H1 (cell line): ENCODE measurements around the gene COX19. TPM values are rescaled to one million over a fixed set of nuclear protein-coding genes. Genes with fewer than 3 reads are reported as not detected.

Experiments used
- ASH2L ChIP-seq: fragments of 200-600, 300-600 bp; sonication (generic); IDR thresholded peaks from one replicate; pipeline ENCODE4 v1.7.1; 2017; ENCODE audit warnings: low read length
- CHD1 ChIP-seq: IDR thresholded peaks from 2 replicates; pipeline ENCODE4 v1.6.1; 2012; ENCODE audit warnings: low read depth, low read length, improper control_type of control experiment
- CHD2 ChIP-seq: IDR thresholded peaks from 2 replicates; pipeline ENCODE4 v1.6.1; 2012; ENCODE audit warnings: low read length, improper control_type of control experiment
- PHF8 ChIP-seq: fragments of 200-600 bp; sonication (generic); conservative IDR thresholded peaks from 2 replicates; pipeline ENCODE4 v1.7.1; 2012; ENCODE audit warnings: low read depth, mild to moderate bottlenecking, inconsistent platforms, low read length, moderate library complexity
- TCF12 ChIP-seq: IDR thresholded peaks from 2 replicates; pipeline ENCODE4 v1.6.1; 2011; ENCODE audit warnings: low read depth, mild to moderate bottlenecking, low read length
- ZNF274 ChIP-seq: IDR thresholded peaks from 2 replicates; pipeline ENCODE4 v1.7.0; 2012; ENCODE audit warnings: low read length, borderline replicate concordance; ENCODE audit errors: extremely low read depth
- polyA plus RNA-seq, 7 experiments: library from polyadenylated mRNA; depleted of rRNA in 3 of 7; stranded (reverse) in 5 of 7; unstranded in 2 of 7; fragments of >200 nt in 5 of 7; fragments of 200-250 nt in 2 of 7; gene quantifications; 1 replicate in 5 of 7; 2 replicates in 1 of 7; 4 replicates in 1 of 7; pipeline versions ENCODE4 v1.2.1 to v1.2.3, GENCODE V29; 2011 to 2013; ENCODE audit warnings: missing spikeins in 2 of 7, mixed read lengths in 2 of 7
- total RNA-seq: library from RNA; stranded (reverse); fragmentation: NEBNext Ultra II Directional; extraction: Animal tissue kit (Norgen Biotek cat#: 25700); gene quantifications from 2 replicates; pipeline ENCODE4 v1.2.1, GENCODE V29; 2021
- TF ChIP-seq, protein P1 (sequence below): fragments of 300-600 bp; sonication (generic); IDR thresholded peaks from 2 replicates; pipeline ENCODE4 v1.7.1; 2012; ENCODE audit warnings: low read length, moderate library complexity, mild to moderate bottlenecking, inconsistent platforms; ENCODE audit not compliant: insufficient replicate concordance
- TF ChIP-seq, protein P2 (sequence below): IDR thresholded peaks from 2 replicates; pipeline ENCODE4 v1.6.1; 2012; ENCODE audit warnings: inconsistent platforms

The COX19 gene
- total and polyA plus RNA-seq, 2 of the 8 experiments (the other 6 are each of a cell fraction or from before 2014, with no cell fraction given), result 3.9 to 7.9 TPM

DNA sequence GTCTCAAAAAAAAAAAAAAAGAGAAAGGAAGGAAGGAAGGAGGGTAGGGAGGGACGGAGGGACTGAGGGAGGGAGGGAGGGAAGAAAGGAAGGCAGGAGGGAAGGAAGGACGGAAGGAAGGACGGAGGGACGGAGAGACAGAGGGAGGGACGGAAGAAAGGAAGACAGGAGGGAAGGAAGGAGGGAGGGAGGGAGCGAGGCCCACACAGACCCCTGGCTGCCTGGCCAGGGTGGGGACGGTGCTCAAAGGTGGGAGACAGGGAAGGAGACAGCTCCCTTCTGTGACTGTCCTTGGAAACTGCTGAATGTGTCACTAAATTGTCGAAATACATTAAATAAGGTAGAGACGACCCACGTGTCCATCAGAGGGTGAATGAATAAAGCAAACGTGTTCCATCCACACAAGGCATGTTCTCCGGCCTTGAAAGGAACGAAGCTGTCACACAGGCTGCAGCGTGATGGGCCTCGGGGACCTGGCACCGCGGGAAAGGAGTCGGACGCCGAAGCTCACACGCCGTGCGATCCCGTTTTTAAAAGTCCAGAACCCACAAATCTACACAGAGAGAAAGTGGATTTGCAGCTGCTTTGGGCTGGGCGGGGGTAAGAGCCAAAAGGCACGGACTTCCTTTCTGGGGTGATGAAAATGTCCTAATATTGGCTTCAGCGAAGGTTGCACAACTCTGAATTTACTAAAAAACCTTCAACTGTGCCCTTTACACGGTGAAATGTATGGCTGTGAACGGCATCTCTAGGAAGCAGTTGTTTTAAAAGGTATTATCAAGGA is 44.2 kb downstream of the COX19 start (continued):
- TF ChIP-seq, protein P1, sequence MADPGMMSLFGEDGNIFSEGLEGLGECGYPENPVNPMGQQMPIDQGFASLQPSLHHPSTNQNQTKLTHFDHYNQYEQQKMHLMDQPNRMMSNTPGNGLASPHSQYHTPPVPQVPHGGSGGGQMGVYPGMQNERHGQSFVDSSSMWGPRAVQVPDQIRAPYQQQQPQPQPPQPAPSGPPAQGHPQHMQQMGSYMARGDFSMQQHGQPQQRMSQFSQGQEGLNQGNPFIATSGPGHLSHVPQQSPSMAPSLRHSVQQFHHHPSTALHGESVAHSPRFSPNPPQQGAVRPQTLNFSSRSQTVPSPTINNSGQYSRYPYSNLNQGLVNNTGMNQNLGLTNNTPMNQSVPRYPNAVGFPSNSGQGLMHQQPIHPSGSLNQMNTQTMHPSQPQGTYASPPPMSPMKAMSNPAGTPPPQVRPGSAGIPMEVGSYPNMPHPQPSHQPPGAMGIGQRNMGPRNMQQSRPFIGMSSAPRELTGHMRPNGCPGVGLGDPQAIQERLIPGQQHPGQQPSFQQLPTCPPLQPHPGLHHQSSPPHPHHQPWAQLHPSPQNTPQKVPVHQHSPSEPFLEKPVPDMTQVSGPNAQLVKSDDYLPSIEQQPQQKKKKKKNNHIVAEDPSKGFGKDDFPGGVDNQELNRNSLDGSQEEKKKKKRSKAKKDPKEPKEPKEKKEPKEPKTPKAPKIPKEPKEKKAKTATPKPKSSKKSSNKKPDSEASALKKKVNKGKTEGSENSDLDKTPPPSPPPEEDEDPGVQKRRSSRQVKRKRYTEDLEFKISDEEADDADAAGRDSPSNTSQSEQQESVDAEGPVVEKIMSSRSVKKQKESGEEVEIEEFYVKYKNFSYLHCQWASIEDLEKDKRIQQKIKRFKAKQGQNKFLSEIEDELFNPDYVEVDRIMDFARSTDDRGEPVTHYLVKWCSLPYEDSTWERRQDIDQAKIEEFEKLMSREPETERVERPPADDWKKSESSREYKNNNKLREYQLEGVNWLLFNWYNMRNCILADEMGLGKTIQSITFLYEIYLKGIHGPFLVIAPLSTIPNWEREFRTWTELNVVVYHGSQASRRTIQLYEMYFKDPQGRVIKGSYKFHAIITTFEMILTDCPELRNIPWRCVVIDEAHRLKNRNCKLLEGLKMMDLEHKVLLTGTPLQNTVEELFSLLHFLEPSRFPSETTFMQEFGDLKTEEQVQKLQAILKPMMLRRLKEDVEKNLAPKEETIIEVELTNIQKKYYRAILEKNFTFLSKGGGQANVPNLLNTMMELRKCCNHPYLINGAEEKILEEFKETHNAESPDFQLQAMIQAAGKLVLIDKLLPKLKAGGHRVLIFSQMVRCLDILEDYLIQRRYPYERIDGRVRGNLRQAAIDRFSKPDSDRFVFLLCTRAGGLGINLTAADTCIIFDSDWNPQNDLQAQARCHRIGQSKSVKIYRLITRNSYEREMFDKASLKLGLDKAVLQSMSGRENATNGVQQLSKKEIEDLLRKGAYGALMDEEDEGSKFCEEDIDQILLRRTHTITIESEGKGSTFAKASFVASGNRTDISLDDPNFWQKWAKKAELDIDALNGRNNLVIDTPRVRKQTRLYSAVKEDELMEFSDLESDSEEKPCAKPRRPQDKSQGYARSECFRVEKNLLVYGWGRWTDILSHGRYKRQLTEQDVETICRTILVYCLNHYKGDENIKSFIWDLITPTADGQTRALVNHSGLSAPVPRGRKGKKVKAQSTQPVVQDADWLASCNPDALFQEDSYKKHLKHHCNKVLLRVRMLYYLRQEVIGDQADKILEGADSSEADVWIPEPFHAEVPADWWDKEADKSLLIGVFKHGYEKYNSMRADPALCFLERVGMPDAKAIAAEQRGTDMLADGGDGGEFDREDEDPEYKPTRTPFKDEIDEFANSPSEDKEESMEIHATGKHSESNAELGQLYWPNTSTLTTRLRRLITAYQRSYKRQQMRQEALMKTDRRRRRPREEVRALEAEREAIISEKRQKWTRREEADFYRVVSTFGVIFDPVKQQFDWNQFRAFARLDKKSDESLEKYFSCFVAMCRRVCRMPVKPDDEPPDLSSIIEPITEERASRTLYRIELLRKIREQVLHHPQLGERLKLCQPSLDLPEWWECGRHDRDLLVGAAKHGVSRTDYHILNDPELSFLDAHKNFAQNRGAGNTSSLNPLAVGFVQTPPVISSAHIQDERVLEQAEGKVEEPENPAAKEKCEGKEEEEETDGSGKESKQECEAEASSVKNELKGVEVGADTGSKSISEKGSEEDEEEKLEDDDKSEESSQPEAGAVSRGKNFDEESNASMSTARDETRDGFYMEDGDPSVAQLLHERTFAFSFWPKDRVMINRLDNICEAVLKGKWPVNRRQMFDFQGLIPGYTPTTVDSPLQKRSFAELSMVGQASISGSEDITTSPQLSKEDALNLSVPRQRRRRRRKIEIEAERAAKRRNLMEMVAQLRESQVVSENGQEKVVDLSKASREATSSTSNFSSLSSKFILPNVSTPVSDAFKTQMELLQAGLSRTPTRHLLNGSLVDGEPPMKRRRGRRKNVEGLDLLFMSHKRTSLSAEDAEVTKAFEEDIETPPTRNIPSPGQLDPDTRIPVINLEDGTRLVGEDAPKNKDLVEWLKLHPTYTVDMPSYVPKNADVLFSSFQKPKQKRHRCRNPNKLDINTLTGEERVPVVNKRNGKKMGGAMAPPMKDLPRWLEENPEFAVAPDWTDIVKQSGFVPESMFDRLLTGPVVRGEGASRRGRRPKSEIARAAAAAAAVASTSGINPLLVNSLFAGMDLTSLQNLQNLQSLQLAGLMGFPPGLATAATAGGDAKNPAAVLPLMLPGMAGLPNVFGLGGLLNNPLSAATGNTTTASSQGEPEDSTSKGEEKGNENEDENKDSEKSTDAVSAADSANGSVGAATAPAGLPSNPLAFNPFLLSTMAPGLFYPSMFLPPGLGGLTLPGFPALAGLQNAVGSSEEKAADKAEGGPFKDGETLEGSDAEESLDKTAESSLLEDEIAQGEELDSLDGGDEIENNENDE, result no peak
- TF ChIP-seq CHD2 (no peak), PHF8 (no peak), TCF12 (no peak), ASH2L (no peak), CHD1 (no peak), ZNF274 (no peak)
- TF ChIP-seq, protein P2, sequence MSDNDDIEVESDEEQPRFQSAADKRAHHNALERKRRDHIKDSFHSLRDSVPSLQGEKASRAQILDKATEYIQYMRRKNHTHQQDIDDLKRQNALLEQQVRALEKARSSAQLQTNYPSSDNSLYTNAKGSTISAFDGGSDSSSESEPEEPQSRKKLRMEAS, result no peak
- TF ChIP-seq, all 59 proteins: peak for 0
